GM13976 (cell line): ENCODE data around the gene TEF.
A peak's percentile ranks its signal among the peaks of the same experiment; 100 is the strongest.

Experiments used
- DNase-seq: peaks from one replicate; pipeline ENCODE4 v3.0.0; 2012; ENCODE audit warnings: low spot score
- CTCF ChIP-seq: IDR thresholded peaks from 2 replicates; pipeline ENCODE4 v1.5.1; 2012; ENCODE audit warnings: borderline replicate concordance, mild to moderate bottlenecking; ENCODE audit not compliant: insufficient read depth; ENCODE audit errors: extremely low read depth, missing control alignments, control extremely low read depth
- in situ Hi-C: fragments of 300-500 bp; cut with MboI; formaldehyde crosslinking; loops from one replicate; pipeline ENCODE4 v1.12.0; 2022; ENCODE audit warnings: low sequenced_read_pairs, mixed read lengths, inconsistent platforms; ENCODE audit not compliant: unreplicated experiment

The TEF gene

GRCh38 chr22:41381329-41382097 is at the start of gene TEF:
TEF (plus strand) TSS chr22:41381942; CDS start chr22:41382045, 103 bp downstream.
- in situ Hi-C loops = no loop called here
- no peak for TF ChIP-seq CTCF
- DNase-seq = peak; percentile 99

- no peak for DNase-seq
- in situ Hi-C loops = no loop called here
- TF ChIP-seq CTCF = no peak
Observed at GRCh38 chr22:41332217-41332939, 49.4 kb upstream of the TEF start.

- DNase-seq = no peak
- no peak for TF ChIP-seq CTCF
- in situ Hi-C loops = no loop called here
Observed at GRCh38 chr22:41333806-41334205, 47.9 kb upstream of the TEF start.

- in situ Hi-C loops = no loop called here
- no peak for TF ChIP-seq CTCF
- DNase-seq = no peak
Observed at GRCh38 chr22:41334215-41334614, 47.5 kb upstream of the TEF start.

- TF ChIP-seq CTCF = no peak
- in situ Hi-C loops = no loop called here
- no peak for DNase-seq
Observed at GRCh38 chr22:41334951-41335635, 46.6 kb upstream of the TEF start.

GRCh38 chr22:41338614-41339212 is 43.0 kb upstream of the TEF start:
- DNase-seq = no peak

More at GRCh38 chr22:41338614-41339212, 43.0 kb upstream of the TEF start:
- TF ChIP-seq CTCF = no peak
- in situ Hi-C loops = no loop called here
